Measurements from ENCODE around the gene FAM78B.

Gene FAM78B

DNA sequence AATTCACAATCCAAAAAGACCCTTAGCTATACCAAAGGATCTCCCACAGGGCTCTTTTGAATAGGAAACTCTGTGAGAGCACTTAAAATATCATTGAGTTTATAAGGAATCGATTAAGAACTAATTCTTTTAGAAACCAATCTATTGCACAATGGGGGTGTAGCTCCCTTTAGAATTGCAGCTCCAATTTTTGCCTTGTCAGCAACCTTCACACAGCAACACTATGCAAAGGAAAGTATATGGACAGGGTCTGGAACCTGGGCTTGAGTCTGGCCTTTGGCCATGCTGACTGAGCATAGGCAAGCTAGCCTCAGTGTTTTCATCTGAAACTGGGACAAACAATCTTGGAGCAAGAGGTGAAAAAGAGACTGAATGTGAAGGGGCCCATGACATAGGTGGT, 17.2 kb upstream of the FAM78B start:
- no peak for DNase-seq
- Histone ChIP-seq H3K9me3 (ENCODE audit: control insufficient read depth, low read length) (no peaks in the 10 kb centered on the region), H3K4me1 (ENCODE audit: control insufficient read depth, insufficient read depth, low read length, poor library complexity, severe bottlenecking) (no peaks in the 10 kb centered on the region), H3K27me3 (replicated peaks; ENCODE audit: control insufficient read depth, insufficient read depth, low read length, poor library complexity, severe bottlenecking) (no peaks in the 10 kb centered on the region), H3K27ac (ENCODE audit: insufficient read depth, low read length, poor library complexity, severe bottlenecking) (no peak overlapping the region), H3K36me3 (ENCODE audit: control insufficient read depth, insufficient read depth, low read length) (no peaks in the 10 kb centered on the region), H3K4me3 (ENCODE audit: insufficient read depth, low read depth, low read length, poor library complexity, severe bottlenecking) (no peak overlapping the region)

DNA sequence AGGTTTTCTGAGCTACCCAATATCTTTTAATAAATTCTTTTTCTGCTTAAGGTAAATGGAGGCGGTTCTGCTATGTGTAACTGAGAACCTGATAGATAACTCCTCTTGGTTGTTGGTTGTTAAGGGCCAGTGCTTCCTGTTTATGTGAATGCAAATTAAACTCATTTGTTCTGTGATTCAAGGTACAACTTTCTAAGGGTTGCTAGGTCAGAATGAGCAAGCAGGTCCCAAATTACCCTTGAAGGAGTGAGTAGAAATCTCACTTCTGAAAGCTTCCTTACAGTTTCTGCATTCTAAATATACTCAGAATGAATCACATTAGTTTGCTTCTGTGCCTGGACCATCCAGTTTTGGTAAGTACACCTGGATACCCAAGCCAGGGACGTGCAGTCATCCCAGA, 15.5 kb upstream of the FAM78B start:
- no peak for DNase-seq
- Histone ChIP-seq H3K4me3 (ENCODE audit: insufficient read depth, low read depth, low read length, poor library complexity, severe bottlenecking) (no peak overlapping the region), H3K4me1 (ENCODE audit: control insufficient read depth, insufficient read depth, low read length, poor library complexity, severe bottlenecking) (no peaks in the 10 kb centered on the region), H3K9me3 (ENCODE audit: control insufficient read depth, low read length) (no peaks in the 10 kb centered on the region), H3K27me3 (replicated peaks; ENCODE audit: control insufficient read depth, insufficient read depth, low read length, poor library complexity, severe bottlenecking) (no peaks in the 10 kb centered on the region), H3K27ac (ENCODE audit: insufficient read depth, low read length, poor library complexity, severe bottlenecking) (no peak overlapping the region), H3K36me3 (ENCODE audit: control insufficient read depth, insufficient read depth, low read length) (no peaks in the 10 kb centered on the region)

DNA sequence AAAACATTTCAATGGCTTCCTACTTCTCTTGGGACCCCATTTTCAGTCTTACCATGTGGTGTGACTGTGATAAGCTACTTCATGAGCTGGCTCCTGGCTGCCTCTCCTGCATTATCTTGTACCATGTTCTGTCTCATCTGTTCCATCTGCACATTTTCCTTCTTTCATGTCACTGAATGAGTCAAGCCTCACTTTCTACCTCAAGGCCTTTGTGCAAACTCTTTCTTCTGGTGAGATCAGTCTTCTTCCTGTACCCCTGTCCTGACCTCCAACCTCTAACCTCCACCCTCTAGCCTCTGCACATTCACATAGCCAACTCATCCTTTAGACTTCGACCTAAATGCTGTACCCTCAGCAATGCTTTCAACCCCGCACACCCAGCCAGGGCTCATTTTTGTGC, 9.6 kb upstream of the FAM78B start:
- Histone ChIP-seq H3K36me3 (ENCODE audit: control insufficient read depth, insufficient read depth, low read length) (no peaks in the 10 kb centered on the region), H3K4me3 (ENCODE audit: insufficient read depth, low read depth, low read length, poor library complexity, severe bottlenecking) (no peak overlapping the region), H3K27me3 (replicated peaks; ENCODE audit: control insufficient read depth, insufficient read depth, low read length, poor library complexity, severe bottlenecking) (no peaks in the 10 kb centered on the region), H3K4me1 (ENCODE audit: control insufficient read depth, insufficient read depth, low read length, poor library complexity, severe bottlenecking) (no peaks in the 10 kb centered on the region), H3K9me3 (ENCODE audit: control insufficient read depth, low read length) (no peaks in the 10 kb centered on the region), H3K27ac (ENCODE audit: insufficient read depth, low read length, poor library complexity, severe bottlenecking) (no peak overlapping the region)
- DNase-seq, result no peak

DNA sequence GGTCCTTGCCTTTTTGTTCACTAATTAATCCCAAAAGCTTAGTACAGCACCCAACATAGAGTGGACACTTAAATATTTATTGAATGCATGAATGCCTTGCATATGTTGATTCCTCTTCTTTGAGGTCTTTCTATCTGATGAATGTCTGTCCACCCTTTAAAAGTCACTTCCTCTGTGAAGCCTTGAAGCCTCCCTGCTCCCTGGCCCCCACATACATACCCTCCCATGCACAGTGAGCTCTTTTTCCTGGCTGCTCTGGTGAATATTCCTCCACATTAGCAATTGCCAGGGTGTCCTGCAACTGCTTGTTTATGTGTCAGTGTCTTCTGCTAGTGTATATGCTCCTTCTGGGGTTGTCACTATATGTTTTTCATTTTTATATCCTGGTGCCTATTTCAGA, 8.2 kb upstream of the FAM78B start:
- H3K36me3 ChIP-seq (ENCODE audit: control insufficient read depth, insufficient read depth, low read length), result no peaks in the 10 kb centered on the region

DNA sequence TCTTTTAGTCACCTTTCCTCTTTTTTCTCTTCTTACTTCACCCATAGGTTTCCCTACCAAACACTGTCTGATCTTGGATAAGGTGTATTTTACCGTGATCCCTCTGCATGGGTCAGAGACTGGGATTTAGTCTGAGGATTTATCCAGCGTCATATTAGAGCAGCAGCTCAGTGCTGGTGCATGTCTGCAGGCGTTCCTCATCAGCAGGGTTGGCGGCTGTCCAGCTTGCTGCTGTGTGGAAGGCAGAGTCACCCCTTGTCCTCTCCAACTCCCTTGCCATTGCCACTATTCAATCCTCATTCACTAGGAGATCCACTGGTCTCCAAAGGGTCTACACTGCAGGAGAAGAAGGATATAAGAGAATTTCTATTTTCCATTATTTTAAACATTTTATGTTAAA, 7.3 kb upstream of the FAM78B start:
- Histone ChIP-seq H3K4me3 (ENCODE audit: insufficient read depth, low read depth, low read length, poor library complexity, severe bottlenecking) (no peak overlapping the region), H3K4me1 (ENCODE audit: control insufficient read depth, insufficient read depth, low read length, poor library complexity, severe bottlenecking) (no peaks in the 10 kb centered on the region), H3K27ac (ENCODE audit: insufficient read depth, low read length, poor library complexity, severe bottlenecking) (no peak overlapping the region), H3K27me3 (replicated peaks; ENCODE audit: control insufficient read depth, insufficient read depth, low read length, poor library complexity, severe bottlenecking) (no peaks in the 10 kb centered on the region), H3K36me3 (ENCODE audit: control insufficient read depth, insufficient read depth, low read length) (no peaks in the 10 kb centered on the region), H3K9me3 (ENCODE audit: control insufficient read depth, low read length) (no peaks in the 10 kb centered on the region)
- no peak for DNase-seq

More for the DNA sequence above, 8.2 kb upstream of the FAM78B start:
- DNase-seq, result no peak
- H3K4me3 ChIP-seq (ENCODE audit: insufficient read depth, low read depth, low read length, poor library complexity, severe bottlenecking), result no peak overlapping the region
- no peaks in the 10 kb centered on the region for H3K4me1 ChIP-seq (ENCODE audit: control insufficient read depth, insufficient read depth, low read length, poor library complexity, severe bottlenecking)
- H3K27ac ChIP-seq (ENCODE audit: insufficient read depth, low read length, poor library complexity, severe bottlenecking), result no peak overlapping the region
- no peaks in the 10 kb centered on the region for H3K27me3 ChIP-seq (replicated peaks; ENCODE audit: control insufficient read depth, insufficient read depth, low read length, poor library complexity, severe bottlenecking)
- no peaks in the 10 kb centered on the region for H3K9me3 ChIP-seq (ENCODE audit: control insufficient read depth, low read length)

DNA sequence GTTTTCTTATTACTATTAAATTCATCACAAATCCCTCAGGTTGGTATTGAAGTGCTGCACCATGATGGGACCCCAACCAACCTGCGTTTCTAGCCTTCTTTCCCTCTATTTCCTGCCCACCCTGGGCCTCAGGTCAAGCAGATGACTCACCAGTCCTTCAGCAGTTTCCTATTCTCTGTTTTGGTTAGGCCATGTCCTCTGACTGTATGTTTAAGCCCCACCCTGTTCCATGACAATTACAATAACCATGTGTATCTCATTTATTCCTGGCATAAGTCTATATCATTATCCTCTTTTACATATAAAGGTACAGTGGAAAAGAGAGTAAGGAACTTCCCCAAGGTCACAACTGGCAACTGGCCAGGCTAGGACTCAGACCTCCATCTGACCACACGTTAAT, 5.3 kb upstream of the FAM78B start:
- no peak overlapping the region for H3K27ac ChIP-seq (ENCODE audit: insufficient read depth, low read length, poor library complexity, severe bottlenecking)
- H3K9me3 ChIP-seq (ENCODE audit: control insufficient read depth, low read length), result no peaks in the 10 kb centered on the region
- no peaks in the 10 kb centered on the region for H3K4me1 ChIP-seq (ENCODE audit: control insufficient read depth, insufficient read depth, low read length, poor library complexity, severe bottlenecking)

DNA sequence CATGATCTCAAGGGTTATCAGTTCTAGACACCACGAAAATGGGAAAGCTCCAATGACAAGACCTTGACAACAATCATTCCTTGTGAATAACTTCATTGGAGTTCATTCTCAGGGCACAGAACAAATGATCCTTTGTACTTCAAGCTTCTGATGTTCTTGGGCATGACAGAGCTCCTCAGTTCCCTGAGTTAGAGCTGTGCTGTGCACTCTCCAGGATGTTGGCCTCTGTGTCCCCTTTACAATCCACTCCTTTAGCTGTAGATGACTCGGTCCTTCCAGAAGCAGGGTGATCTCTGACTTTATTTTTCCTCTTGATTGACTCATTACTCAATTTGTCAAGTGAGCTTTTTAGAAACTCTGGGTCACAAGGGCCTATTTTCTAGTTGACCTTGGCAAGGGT, 3.9 kb upstream of the FAM78B start:
- H3K9me3 ChIP-seq (ENCODE audit: control insufficient read depth, low read length), result no peaks in the 10 kb centered on the region
- no peak for DNase-seq
- H3K4me3 ChIP-seq (ENCODE audit: insufficient read depth, low read depth, low read length, poor library complexity, severe bottlenecking), result no peak overlapping the region
- H3K4me1 ChIP-seq (ENCODE audit: control insufficient read depth, insufficient read depth, low read length, poor library complexity, severe bottlenecking), result peaks cover 3% of the 10 kb centered on the region
- H3K36me3 ChIP-seq (ENCODE audit: control insufficient read depth, insufficient read depth, low read length), result no peaks in the 10 kb centered on the region
- peaks cover 2% of the 10 kb centered on the region for H3K27me3 ChIP-seq (replicated peaks; ENCODE audit: control insufficient read depth, insufficient read depth, low read length, poor library complexity, severe bottlenecking)
- H3K27ac ChIP-seq (ENCODE audit: insufficient read depth, low read length, poor library complexity, severe bottlenecking), result no peak overlapping the region

More for the DNA sequence above, 5.3 kb upstream of the FAM78B start:
- no peak overlapping the region for H3K4me3 ChIP-seq (ENCODE audit: insufficient read depth, low read depth, low read length, poor library complexity, severe bottlenecking)
- H3K27me3 ChIP-seq (replicated peaks; ENCODE audit: control insufficient read depth, insufficient read depth, low read length, poor library complexity, severe bottlenecking), result no peaks in the 10 kb centered on the region
- DNase-seq, result no peak
- no peaks in the 10 kb centered on the region for H3K36me3 ChIP-seq (ENCODE audit: control insufficient read depth, insufficient read depth, low read length)

DNA sequence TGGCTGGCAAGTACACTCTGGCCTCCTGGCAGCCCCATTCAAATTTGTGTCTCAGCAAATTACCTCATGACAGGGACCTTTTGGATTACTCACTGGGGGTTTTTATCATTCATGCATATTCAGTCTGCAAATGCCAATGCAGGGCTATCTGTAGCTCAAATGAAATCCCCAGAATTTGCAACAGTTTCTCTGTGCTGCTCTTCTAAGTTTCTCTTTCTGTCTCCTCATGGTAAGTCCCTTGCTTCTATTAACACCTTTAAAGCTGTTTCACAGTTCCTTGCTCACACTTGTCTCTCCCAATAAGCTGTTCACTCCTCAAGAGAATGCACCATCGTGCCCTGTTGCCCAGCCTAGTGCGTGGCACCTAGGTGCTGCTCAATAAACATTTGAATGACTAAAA, 3.3 kb upstream of the FAM78B start:
- H3K4me3 ChIP-seq (ENCODE audit: insufficient read depth, low read depth, low read length, poor library complexity, severe bottlenecking), result no peak overlapping the region
- no peaks in the 10 kb centered on the region for H3K9me3 ChIP-seq (ENCODE audit: control insufficient read depth, low read length)
- peaks cover 5% of the 10 kb centered on the region for H3K27me3 ChIP-seq (replicated peaks; ENCODE audit: control insufficient read depth, insufficient read depth, low read length, poor library complexity, severe bottlenecking)
- no peak for DNase-seq
- H3K36me3 ChIP-seq (ENCODE audit: control insufficient read depth, insufficient read depth, low read length), result no peaks in the 10 kb centered on the region
- H3K27ac ChIP-seq (ENCODE audit: insufficient read depth, low read length, poor library complexity, severe bottlenecking), result no peak overlapping the region
- H3K4me1 ChIP-seq (ENCODE audit: control insufficient read depth, insufficient read depth, low read length, poor library complexity, severe bottlenecking), result peaks cover 8% of the 10 kb centered on the region

DNA sequence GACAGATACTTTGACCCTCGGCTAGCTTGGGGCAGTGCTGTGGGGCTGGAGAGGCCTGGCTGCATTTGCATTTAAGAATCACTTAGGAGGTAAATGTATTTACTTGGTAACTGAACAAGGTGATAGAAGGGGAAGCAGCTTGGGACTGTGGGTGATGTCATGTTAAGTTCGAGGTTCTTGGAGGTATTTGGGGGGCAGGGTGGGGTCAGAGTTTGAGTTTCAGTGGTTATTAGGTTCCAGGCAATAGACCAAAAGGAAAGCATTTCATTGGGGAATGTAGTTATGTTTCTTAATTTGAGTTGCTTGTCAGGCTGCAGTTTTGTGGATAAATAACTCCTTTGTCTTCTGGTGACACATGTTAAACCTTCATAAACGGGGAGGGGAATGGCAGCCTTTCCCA, 2.4 kb upstream of the FAM78B start:
- Histone ChIP-seq H3K27ac (ENCODE audit: insufficient read depth, low read length, poor library complexity, severe bottlenecking) (no peak overlapping the region), H3K4me1 (ENCODE audit: control insufficient read depth, insufficient read depth, low read length, poor library complexity, severe bottlenecking) (peaks cover 10% of the 10 kb centered on the region), H3K9me3 (ENCODE audit: control insufficient read depth, low read length) (no peaks in the 10 kb centered on the region), H3K36me3 (ENCODE audit: control insufficient read depth, insufficient read depth, low read length) (no peaks in the 10 kb centered on the region), H3K4me3 (ENCODE audit: insufficient read depth, low read depth, low read length, poor library complexity, severe bottlenecking) (no peak overlapping the region), H3K27me3 (replicated peaks; ENCODE audit: control insufficient read depth, insufficient read depth, low read length, poor library complexity, severe bottlenecking) (peaks cover 5% of the 10 kb centered on the region)
- no peak for DNase-seq

DNA sequence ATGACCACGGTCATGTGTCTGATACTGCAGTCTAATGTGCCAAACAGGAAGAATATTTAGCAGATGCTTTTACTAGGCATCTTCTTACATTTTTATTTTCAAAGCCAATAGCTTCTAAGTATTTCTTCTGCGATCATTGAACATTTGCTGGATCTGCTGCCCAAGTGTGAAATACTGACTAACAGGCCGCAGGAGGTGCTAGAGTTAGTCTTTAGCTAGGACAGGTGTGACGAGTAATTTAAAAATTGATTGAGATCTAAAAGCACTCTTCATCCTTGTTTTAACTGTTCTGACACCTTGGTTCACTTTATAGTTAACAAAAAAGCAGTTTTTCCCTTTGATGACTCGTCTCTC, 748 bp upstream of the FAM78B start:
- Histone ChIP-seq H3K27ac (ENCODE audit: insufficient read depth, low read length, poor library complexity, severe bottlenecking) (no peak overlapping the region), H3K27me3 (replicated peaks; ENCODE audit: control insufficient read depth, insufficient read depth, low read length, poor library complexity, severe bottlenecking) (peaks cover 5% of the 10 kb centered on the region), H3K36me3 (ENCODE audit: control insufficient read depth, insufficient read depth, low read length) (no peaks in the 10 kb centered on the region), H3K4me3 (ENCODE audit: insufficient read depth, low read depth, low read length, poor library complexity, severe bottlenecking) (no peak overlapping the region), H3K9me3 (ENCODE audit: control insufficient read depth, low read length) (no peaks in the 10 kb centered on the region), H3K4me1 (ENCODE audit: control insufficient read depth, insufficient read depth, low read length, poor library complexity, severe bottlenecking) (peaks cover 10% of the 10 kb centered on the region)
- no peak for DNase-seq

DNA sequence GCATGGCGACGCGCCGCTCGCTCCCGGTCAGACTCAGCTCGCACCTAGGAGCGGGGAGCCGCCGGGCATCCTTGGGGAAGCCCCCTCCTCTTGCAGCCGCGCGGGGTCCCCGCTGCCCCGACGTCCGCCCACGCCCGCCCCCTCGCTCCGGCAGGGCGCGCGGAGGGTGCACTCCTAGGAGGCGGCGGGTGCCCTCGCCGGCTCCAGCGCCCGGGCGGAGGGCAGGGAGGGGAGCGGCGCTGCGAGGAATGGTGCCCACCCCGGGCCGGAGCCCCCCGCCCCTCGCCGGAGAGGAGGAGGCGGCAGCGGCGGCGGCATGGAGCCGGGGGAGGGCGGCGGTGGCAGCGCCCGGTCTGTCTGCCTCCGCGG, 488 bp downstream of the FAM78B start:
- no peaks in the 10 kb centered on the region for H3K9me3 ChIP-seq (ENCODE audit: control insufficient read depth, low read length)
- peaks cover 10% of the 10 kb centered on the region for H3K4me1 ChIP-seq (ENCODE audit: control insufficient read depth, insufficient read depth, low read length, poor library complexity, severe bottlenecking)
- H3K27ac ChIP-seq (ENCODE audit: insufficient read depth, low read length, poor library complexity, severe bottlenecking), result no peak overlapping the region
- no peak overlapping the region for H3K4me3 ChIP-seq (ENCODE audit: insufficient read depth, low read depth, low read length, poor library complexity, severe bottlenecking)
- H3K36me3 ChIP-seq (ENCODE audit: control insufficient read depth, insufficient read depth, low read length), result no peaks in the 10 kb centered on the region
- H3K27me3 ChIP-seq (replicated peaks; ENCODE audit: control insufficient read depth, insufficient read depth, low read length, poor library complexity, severe bottlenecking), result peaks cover 5% of the 10 kb centered on the region
- no peak for DNase-seq
